ENCODE data around the gene HPCAL4. TPM values are rescaled to one million over a fixed set of nuclear protein-coding genes. Genes with fewer than 3 reads are reported as not detected.

The HPCAL4 gene
- total RNA-seq, 4 donors from 2014 or later = 0.13 to 0.33 TPM; not detected in 2

DNA sequence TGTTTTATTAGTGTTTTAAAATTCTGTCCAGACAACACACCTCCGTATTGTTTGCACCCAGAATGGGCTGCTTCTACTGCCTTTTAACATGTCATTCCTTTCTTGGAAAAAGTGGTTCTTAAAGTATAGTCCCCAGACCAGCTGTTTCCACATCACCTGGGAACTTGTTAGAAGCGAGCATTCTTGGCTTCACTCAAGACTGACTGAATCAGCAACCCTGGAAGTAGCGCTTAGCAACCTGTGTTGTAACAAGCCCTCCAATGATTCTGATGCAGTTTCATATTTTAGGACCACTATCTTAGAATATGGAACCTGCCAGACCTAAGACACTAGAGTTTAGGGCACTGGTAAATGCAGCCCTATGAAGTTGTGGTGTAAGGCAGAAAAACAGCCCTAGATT is 41.5 kb upstream of the HPCAL4 start:
- Histone ChIP-seq H3K27ac (replicated peaks in 1 of 4) (no peak overlapping the region), H3K4me1 (peaks cover 3 to 14% (median 13%) of the 10 kb centered on the region in 4 donors), H3K27me3 (peaks cover 0 to 25% (median 8%) of the 10 kb centered on the region in 4 donors), H3K36me3 (no peaks in the 10 kb centered on the region), H3K9me3 (no peaks in the 10 kb centered on the region), H3K4me3 (no peak overlapping the region)
- TF ChIP-seq, protein P1, sequence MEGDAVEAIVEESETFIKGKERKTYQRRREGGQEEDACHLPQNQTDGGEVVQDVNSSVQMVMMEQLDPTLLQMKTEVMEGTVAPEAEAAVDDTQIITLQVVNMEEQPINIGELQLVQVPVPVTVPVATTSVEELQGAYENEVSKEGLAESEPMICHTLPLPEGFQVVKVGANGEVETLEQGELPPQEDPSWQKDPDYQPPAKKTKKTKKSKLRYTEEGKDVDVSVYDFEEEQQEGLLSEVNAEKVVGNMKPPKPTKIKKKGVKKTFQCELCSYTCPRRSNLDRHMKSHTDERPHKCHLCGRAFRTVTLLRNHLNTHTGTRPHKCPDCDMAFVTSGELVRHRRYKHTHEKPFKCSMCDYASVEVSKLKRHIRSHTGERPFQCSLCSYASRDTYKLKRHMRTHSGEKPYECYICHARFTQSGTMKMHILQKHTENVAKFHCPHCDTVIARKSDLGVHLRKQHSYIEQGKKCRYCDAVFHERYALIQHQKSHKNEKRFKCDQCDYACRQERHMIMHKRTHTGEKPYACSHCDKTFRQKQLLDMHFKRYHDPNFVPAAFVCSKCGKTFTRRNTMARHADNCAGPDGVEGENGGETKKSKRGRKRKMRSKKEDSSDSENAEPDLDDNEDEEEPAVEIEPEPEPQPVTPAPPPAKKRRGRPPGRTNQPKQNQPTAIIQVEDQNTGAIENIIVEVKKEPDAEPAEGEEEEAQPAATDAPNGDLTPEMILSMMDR (IDR thresholded peaks at IDR 0.05) = no peak
- TF ChIP-seq POLR2A (IDR thresholded peaks at IDR 0.05; ENCODE audit: low read depth) (no peak), POLR2AphosphoS5 (IDR thresholded peaks at IDR 0.05) (no peak), EP300 (IDR thresholded peaks at IDR 0.05) (no peak)
- 18% methylated on average over 2 of the region's 3 CpGs for WGBS
- DNase-seq (ENCODE audit: extremely low spot score) = no peak
- intact Hi-C loops (cut with DNase I) = no loop called here

DNA sequence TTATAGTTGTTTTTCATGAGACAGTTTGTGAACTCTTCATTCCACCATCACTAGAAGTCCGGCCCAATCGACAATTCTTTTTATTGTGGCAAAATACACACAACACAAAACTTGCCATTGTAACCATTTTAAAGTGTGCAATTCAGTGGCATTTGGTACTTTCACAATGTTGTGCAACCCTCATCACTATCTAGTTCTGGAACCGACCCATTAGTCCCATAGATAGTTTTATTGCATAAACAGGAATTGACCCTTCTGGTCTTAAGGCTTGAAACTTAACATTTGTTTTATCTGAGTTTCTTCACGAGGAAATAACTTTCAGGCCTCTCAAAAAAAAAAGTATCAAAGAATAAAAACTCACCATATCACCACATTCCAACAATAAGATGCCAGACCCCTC is 38.6 kb upstream of the HPCAL4 start:
- H3K27ac ChIP-seq (replicated peaks in 1 of 4) = no peak overlapping the region
- intact Hi-C loops (cut with DNase I) = no loop called here
- 63% methylated on average over 3 of the region's 4 CpGs for WGBS
- peaks cover 3 to 14% (median 13%) of the 10 kb centered on the region in 4 donors for H3K4me1 ChIP-seq
- no peaks in the 10 kb centered on the region for H3K36me3 ChIP-seq
- H3K27me3 ChIP-seq = peaks cover 0 to 37% (median 8%) of the 10 kb centered on the region in 4 donors
- no peak for TF ChIP-seq POLR2A (IDR thresholded peaks at IDR 0.05; ENCODE audit: low read depth)
- no peak for TF ChIP-seq EP300 (IDR thresholded peaks at IDR 0.05)
- TF ChIP-seq, protein P1 (IDR thresholded peaks at IDR 0.05) = no peak
- no peak for TF ChIP-seq POLR2AphosphoS5 (IDR thresholded peaks at IDR 0.05)
- no peak overlapping the region for H3K4me3 ChIP-seq
- no peak for DNase-seq (ENCODE audit: extremely low spot score)
- H3K9me3 ChIP-seq = no peaks in the 10 kb centered on the region

DNA sequence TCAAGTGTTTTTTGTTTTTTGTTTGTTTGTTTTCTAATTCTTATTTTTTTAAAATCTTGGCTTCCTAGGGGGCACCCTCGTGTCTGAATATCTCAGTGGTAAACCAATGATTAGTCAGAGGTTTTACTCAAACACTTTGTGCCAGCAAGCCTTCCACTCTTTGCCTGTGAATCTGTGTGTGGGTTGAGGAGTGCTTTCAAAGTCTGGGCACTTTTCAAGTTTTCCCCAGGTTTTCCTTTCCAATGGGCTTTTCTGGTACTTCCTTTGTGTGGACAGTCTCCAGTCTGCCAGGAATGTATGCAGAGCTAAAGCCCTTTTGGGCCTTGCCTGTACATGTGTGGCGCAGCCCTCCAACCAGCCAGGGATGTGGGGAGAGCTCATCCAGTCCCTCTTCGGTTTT is 37.8 kb upstream of the HPCAL4 start:
- WGBS = 63% methylated on average over 3 of the region's 3 CpGs
- intact Hi-C loops (cut with DNase I) = no loop called here

DNA sequence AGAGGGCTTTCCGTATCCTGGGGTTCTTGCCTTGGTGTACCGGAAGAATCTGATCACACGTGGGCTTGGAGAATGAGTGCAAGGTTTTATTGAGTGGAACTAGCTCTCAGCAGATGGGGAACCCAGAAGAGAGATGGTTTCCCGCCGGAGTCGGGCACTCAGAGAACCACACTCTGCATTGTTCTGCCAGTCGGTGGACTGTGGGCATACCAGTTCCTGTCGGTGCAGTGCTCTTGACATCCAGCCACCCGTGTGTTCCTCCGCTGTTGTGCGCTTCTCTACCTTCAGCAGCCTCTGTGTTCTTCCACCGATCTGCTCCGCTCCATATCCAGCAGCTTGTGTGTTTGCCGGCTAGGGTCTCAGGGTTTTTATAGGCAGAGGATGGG is 36.7 kb upstream of the HPCAL4 start:
- 77% methylated on average over 14 of the region's 14 CpGs for WGBS
- H3K4me3 ChIP-seq = no peak overlapping the region
- H3K27ac ChIP-seq (replicated peaks in 1 of 4) = no peak overlapping the region
- no peaks in the 10 kb centered on the region for H3K36me3 ChIP-seq
- H3K9me3 ChIP-seq = no peaks in the 10 kb centered on the region
- H3K4me1 ChIP-seq = peaks cover 0 to 4% (median 2%) of the 10 kb centered on the region in 4 donors
- intact Hi-C loops (cut with DNase I) = no loop called here
- DNase-seq (ENCODE audit: extremely low spot score) = peak; percentile 17
- no peak for TF ChIP-seq POLR2A (IDR thresholded peaks at IDR 0.05; ENCODE audit: low read depth)
- no peak for TF ChIP-seq POLR2AphosphoS5 (IDR thresholded peaks at IDR 0.05)
- TF ChIP-seq EP300 (IDR thresholded peaks at IDR 0.05) = no peak
- TF ChIP-seq, protein P1 (IDR thresholded peaks at IDR 0.05) = no peak
- H3K27me3 ChIP-seq = peaks cover 0 to 45% (median 8%) of the 10 kb centered on the region in 4 donors

More for the DNA sequence above, 37.8 kb upstream of the HPCAL4 start:
- DNase-seq (ENCODE audit: extremely low spot score) = peak; percentile 47
- Histone ChIP-seq H3K4me3 (no peak overlapping the region), H3K36me3 (no peaks in the 10 kb centered on the region), H3K27me3 (peaks cover 0 to 45% (median 8%) of the 10 kb centered on the region in 4 donors), H3K4me1 (peaks cover 3 to 13% (median 11%) of the 10 kb centered on the region in 4 donors), H3K9me3 (no peaks in the 10 kb centered on the region), H3K27ac (replicated peaks in 1 of 4) (no peak overlapping the region)
- TF ChIP-seq, protein P1 (IDR thresholded peaks at IDR 0.05) = no peak
- TF ChIP-seq EP300 (IDR thresholded peaks at IDR 0.05) (no peak), POLR2A (IDR thresholded peaks at IDR 0.05; ENCODE audit: low read depth) (no peak), POLR2AphosphoS5 (IDR thresholded peaks at IDR 0.05) (no peak)

All from esophagus muscularis mucosa (tissue), 4 donors.